ENCODE data around the gene EMCN. TPM values are rescaled to one million over a fixed set of nuclear protein-coding genes. Genes with fewer than 3 reads are reported as not detected.
"Not testable (repeated sequence)": the region's sequence is repeated elsewhere in the genome, so short reads cannot be mapped to it uniquely, and the experiment has no call there.

Gene EMCN
- total RNA-seq, 1 experiment from 2014 or later: not detected

GRCh38 chr4:100360211-100360610 lies 157.6 kb downstream of the EMCN start (continued):
- no peak for TF ChIP-seq FOXJ3 (CRISPR knock-in tag; IDR thresholded peaks at IDR 0.05; ENCODE audit: borderline replicate concordance)
- TF ChIP-seq FOXP1 (CRISPR knock-in tag; IDR thresholded peaks at IDR 0.05; ENCODE audit: borderline replicate concordance): no peak
- TF ChIP-seq ATF6 (CRISPR knock-in tag; IDR thresholded peaks at IDR 0.05): no peak
- no peak for TF ChIP-seq ATF1 (CRISPR knock-in tag; IDR thresholded peaks at IDR 0.05)

GRCh38 chr4:100359441-100359840 lies 158.4 kb downstream of the EMCN start:
- TF ChIP-seq CDX4 (CRISPR knock-in tag; IDR thresholded peaks at IDR 0.05; ENCODE audit: borderline replicate concordance) (no peak), CREB1 (CRISPR knock-in tag; IDR thresholded peaks at IDR 0.05) (no peak), NR3C1 (CRISPR knock-in tag; conservative IDR thresholded peaks at IDR 0.05; ENCODE audit: low read depth) (no peak), USF2 (CRISPR knock-in tag; IDR thresholded peaks at IDR 0.05) (no peak), TCF7 (CRISPR knock-in tag; IDR thresholded peaks at IDR 0.05; ENCODE audit: low read depth) (no peak)

GRCh38 chr4:100357542-100357941 lies 160.3 kb downstream of the EMCN start:
- no peak for ATAC-seq
- no peak for DNase-seq (ENCODE audit: low spot score)
- Mint-ChIP-seq H3K9me3 (peaks cover 44% of the 10 kb centered on the region), H3K4me3 (no peak overlapping the region), H3K27me3 (ENCODE audit: low read depth) (no peaks in the 10 kb centered on the region), H3K4me1 (no peaks in the 10 kb centered on the region), H3K36me3 (peaks cover 21% of the 10 kb centered on the region), H3K27ac (no peak overlapping the region; the same call in 1 of the 2 replicates)
- ChIA-PET CTCF (no interaction called here), POLR2A (no interaction called here)
- TF ChIP-seq ZNF138 (CRISPR knock-in tag; conservative IDR thresholded peaks at IDR 0.05) (no peak), OVOL2 (CRISPR knock-in tag; IDR thresholded peaks at IDR 0.05; ENCODE audit: borderline replicate concordance) (no peak), ZNF317 (CRISPR knock-in tag; IDR thresholded peaks at IDR 0.05; ENCODE audit: borderline replicate concordance, low read depth) (no peak)

More at GRCh38 chr4:100359441-100359840, 158.4 kb downstream of the EMCN start:
- DNase-seq (ENCODE audit: low spot score): no peak
- Mint-ChIP-seq H3K4me3 (no peak overlapping the region), H3K36me3 (peaks cover 21% of the 10 kb centered on the region), H3K9me3 (peaks cover 39% of the 10 kb centered on the region), H3K4me1 (no peaks in the 10 kb centered on the region), H3K27me3 (ENCODE audit: low read depth) (no peaks in the 10 kb centered on the region), H3K27ac (no peak overlapping the region)
- ChIA-PET CTCF (no interaction called here), POLR2A (no interaction called here)
- no peak for ATAC-seq

GRCh38 chr4:100356172-100356571 lies 161.7 kb downstream of the EMCN start:
- ATAC-seq: no peak
- TF ChIP-seq SMAD4 (CRISPR knock-in tag; IDR thresholded peaks at IDR 0.05) (no peak), ZBTB21 (CRISPR knock-in tag; IDR thresholded peaks at IDR 0.05; ENCODE audit: borderline replicate concordance) (no peak), IRF1 (CRISPR knock-in tag; IDR thresholded peaks at IDR 0.05) (no peak)
- H3K27ac Mint-ChIP-seq: no peak overlapping the region
- ChIA-PET POLR2A (no interaction called here), CTCF (interaction anchor here (1.0 kb wide), 1 partner anchor 262 kb away, joined by 3 read pairs; no protein-coding TSS in a partner anchor)
- no peaks in the 10 kb centered on the region for H3K4me1 Mint-ChIP-seq
- no peak overlapping the region for H3K4me3 Mint-ChIP-seq
- H3K27me3 Mint-ChIP-seq (ENCODE audit: low read depth): no peaks in the 10 kb centered on the region
- peaks cover 21% of the 10 kb centered on the region for H3K36me3 Mint-ChIP-seq
- peaks cover 53% of the 10 kb centered on the region for H3K9me3 Mint-ChIP-seq
- DNase-seq (ENCODE audit: low spot score): no peak

GRCh38 chr4:100352352-100352751 lies 165.5 kb downstream of the EMCN start:
- H3K36me3 Mint-ChIP-seq; H3K4me1 Mint-ChIP-seq; CTCF ChIA-PET; ATAC-seq; H3K4me3 Mint-ChIP-seq; DNase-seq (ENCODE audit: low spot score); H3K27me3 Mint-ChIP-seq (ENCODE audit: low read depth); POLR2A ChIA-PET; H3K27ac Mint-ChIP-seq: not testable (repeated sequence)
- peaks cover 24% of the 10 kb centered on the region for H3K9me3 Mint-ChIP-seq
